Endothelial cell of umbilical vein (primary cell): ENCODE data around the gene CPTP. TPM values are rescaled to one million over a fixed set of nuclear protein-coding genes. Genes with fewer than 3 reads are reported as not detected.

ENCODE experiments used
- BruUV-seq: library from RNA; stranded (reverse); fragments of 400-500 nt; replicated peaks from 2 replicates; lab custom pipeline; 2021; lab: Mats Ljungman, UMichigan
- CTCF ChIA-PET: fragments of 300-600, 350-600 bp; sonication (Branson Sonifier 250); formaldehyde crosslinking; loops from one replicate; lab custom pipeline; 2021; ENCODE audit warnings: antibody characterized with exemption, inconsistent platforms; lab: Charles Lee
- POLR2A ChIA-PET: fragments of 300-600, 350-600 bp; sonication (Branson Sonifier 250); formaldehyde crosslinking; loops from one replicate; lab custom pipeline; 2021; ENCODE audit warnings: antibody characterized with exemption, inconsistent platforms; lab: Charles Lee
- DNase-seq: peaks from one replicate; pipeline ENCODE4 v3.0.0-alpha.2; 2011; ENCODE audit warnings: low read depth, low spot score
- FAIRE-seq: peaks from 2 replicates; lab custom pipeline; 2011; peaks lifted over from hg19 to GRCh38; lab: Jason Lieb, UNC
- H2AFZ ChIP-seq: 2 replicates; pipeline ENCODE4 v1.6.0; 2012; ENCODE audit warnings: low read depth, low read length, control low read depth, inconsistent platforms
- H3K27ac ChIP-seq: 2 replicates; pipeline ENCODE4 v1.5.1; 2011; ENCODE audit warnings: low read depth, mild to moderate bottlenecking, control low read depth, low read length, moderate library complexity; ENCODE audit not compliant: insufficient read depth
- H3K27me3 ChIP-seq, 2 experiments: 2 replicates each; pipeline versions ENCODE4 v1.6.0 to v1.6.1; 2011; ENCODE audit warnings: low read length in 2 of 2, mixed read lengths in 1 of 2; ENCODE audit not compliant: control insufficient read depth in 2 of 2, insufficient read depth in 2 of 2
- H3K36me3 ChIP-seq, 2 experiments: 2 replicates in 1 of 2; 3 replicates in 1 of 2; pipeline ENCODE4 v1.5.1; 2011; ENCODE audit warnings: low read length in 2 of 2, mild to moderate bottlenecking in 1 of 2, moderate library complexity in 1 of 2; ENCODE audit not compliant: control insufficient read depth in 2 of 2, insufficient read depth in 2 of 2; ENCODE audit errors: extremely low read depth in 1 of 2
- H3K4me1 ChIP-seq: 3 replicates; pipeline ENCODE4 v1.5.1; 2011; ENCODE audit warnings: mild to moderate bottlenecking, low read length; ENCODE audit not compliant: control insufficient read depth, insufficient read depth; ENCODE audit errors: extremely low read depth
- H3K4me2 ChIP-seq: 2 replicates; pipeline ENCODE4 v1.6.1; 2011; ENCODE audit warnings: low read length, control low read depth, mixed read lengths; ENCODE audit not compliant: insufficient read depth
- H3K4me3 ChIP-seq, 3 experiments: fragments of 200-600 bp in 1 of 3; sonication (generic), shearing (Covaris generic) in 1 of 3; replicated peaks in 1 of 3; 2 replicates each; pipeline ENCODE4 v1.5.1; 2011 to 2016; ENCODE audit warnings: control low read depth in 3 of 3, low read length in 3 of 3, mild to moderate bottlenecking in 2 of 3, inconsistent platforms in 1 of 3, low read depth in 1 of 3, moderate library complexity in 1 of 3; ENCODE audit not compliant: insufficient read depth in 1 of 3
- H3K79me2 ChIP-seq: 2 replicates; pipeline ENCODE4 v1.6.0; 2012; ENCODE audit warnings: low read length, inconsistent platforms; ENCODE audit not compliant: control insufficient read depth, insufficient read depth
- H3K9ac ChIP-seq: replicated peaks from 2 replicates; pipeline ENCODE3; 2011; ENCODE audit warnings: low read length, control low read depth; ENCODE audit not compliant: insufficient read depth; ENCODE audit errors: extremely low read depth
- H3K9me1 ChIP-seq: replicated peaks from 3 replicates; pipeline ENCODE4 v1.6.0; 2011; ENCODE audit warnings: mild to moderate bottlenecking, low read length; ENCODE audit not compliant: control insufficient read depth, insufficient read depth; ENCODE audit errors: extremely low read depth
- H3K9me3 ChIP-seq: replicated peaks from 2 replicates; pipeline ENCODE4 v1.5.1; 2012; ENCODE audit warnings: low read length, inconsistent platforms; ENCODE audit not compliant: control insufficient read depth, insufficient read depth
- H4K20me1 ChIP-seq: replicated peaks from 2 replicates; pipeline ENCODE3; 2011; ENCODE audit warnings: mild to moderate bottlenecking, low read length; ENCODE audit not compliant: control insufficient read depth, insufficient read depth; ENCODE audit errors: extremely low read depth
- EZH2 ChIP-seq: IDR thresholded peaks from 2 replicates; pipeline ENCODE4 v1.6.1; 2012; ENCODE audit warnings: borderline replicate concordance, low read depth, mild to moderate bottlenecking, moderate library complexity, low read length, inconsistent platforms; ENCODE audit not compliant: severe bottlenecking
- FOS ChIP-seq: IDR thresholded peaks from 2 replicates; pipeline ENCODE4 v1.6.1; 2011; ENCODE audit warnings: mild to moderate bottlenecking, low read length, moderate library complexity, borderline replicate concordance; ENCODE audit not compliant: insufficient read depth
- GATA2 ChIP-seq: IDR thresholded peaks from 2 replicates; pipeline ENCODE4 v1.7.0; 2011; ENCODE audit warnings: low read depth, mild to moderate bottlenecking, moderate library complexity, mixed read lengths, low read length; ENCODE audit not compliant: insufficient read length, insufficient read depth
- JUN ChIP-seq: IDR thresholded peaks from 2 replicates; pipeline ENCODE4 v1.6.1; 2011; ENCODE audit warnings: borderline replicate concordance, low read depth; ENCODE audit not compliant: insufficient read length, insufficient read depth
- MYC ChIP-seq: IDR thresholded peaks from one replicate; pipeline ENCODE4 v1.6.1; 2011; ENCODE audit warnings: mild to moderate bottlenecking, low read depth, low read length
- POLR2A ChIP-seq: IDR thresholded peaks from 2 replicates; pipeline ENCODE4 v1.6.1; 2012; ENCODE audit warnings: low read depth, mild to moderate bottlenecking, control low read depth, low read length
- POLR2AphosphoS5 ChIP-seq: IDR thresholded peaks from 2 replicates; pipeline ENCODE4 v1.6.1; 2012; ENCODE audit warnings: low read depth, mild to moderate bottlenecking, control low read depth, low read length, moderate library complexity; ENCODE audit not compliant: insufficient read depth
- dilution Hi-C: fragments of 300-500 bp; cut with MboI; formaldehyde crosslinking; loops from one replicate; pipeline ENCODE4 v1.15.0; 2019; ENCODE audit warnings: low sequenced_read_pairs; ENCODE audit not compliant: extremely low pct_ligation_motif_present
- intact Hi-C: fragments of 100-400 bp; cut with micrococcal nuclease; formaldehyde crosslinking; loops from one replicate; pipeline ENCODE4 v1.10.0; 2022
- polyA plus RNA-seq, 4 experiments: library from polyadenylated mRNA; depleted of rRNA in 3 of 4; stranded (reverse) in 3 of 4; unstranded in 1 of 4; fragments of >200 nt; gene quantifications; 2 replicates each; pipeline versions ENCODE4 v1.2.1 to v1.2.3, GENCODE V29; 2011 to 2012; ENCODE audit warnings: missing spikeins in 1 of 4
- total RNA-seq: library from RNA; stranded (reverse); gene quantifications from 2 replicates; pipeline ENCODE4 v1.2.3, GENCODE V29; 2021
- TF ChIP-seq, protein P1 (sequence below), 2 donors: IDR thresholded peaks; 1 replicate in 1 of 2; 2 replicates in 1 of 2; pipeline ENCODE4 v1.5.1; 2011; ENCODE audit warnings: low read length in 2 of 2, mild to moderate bottlenecking in 2 of 2, moderate library complexity in 2 of 2, control low read depth in 1 of 2, inconsistent platforms in 1 of 2, low read depth in 1 of 2; ENCODE audit not compliant: insufficient read depth in 1 of 2; ENCODE audit errors: extremely low read depth in 1 of 2
- TF ChIP-seq, protein P2 (sequence below): IDR thresholded peaks from 2 replicates; pipeline ENCODE4 v1.6.1; 2011; ENCODE audit not compliant: insufficient read depth, insufficient read length

Gene CPTP
- total and polyA plus RNA-seq, 2 donors (not counting 3 experiments of a cell fraction or from before 2014, with no cell fraction given): 20.9 to 29.5 TPM

DNA sequence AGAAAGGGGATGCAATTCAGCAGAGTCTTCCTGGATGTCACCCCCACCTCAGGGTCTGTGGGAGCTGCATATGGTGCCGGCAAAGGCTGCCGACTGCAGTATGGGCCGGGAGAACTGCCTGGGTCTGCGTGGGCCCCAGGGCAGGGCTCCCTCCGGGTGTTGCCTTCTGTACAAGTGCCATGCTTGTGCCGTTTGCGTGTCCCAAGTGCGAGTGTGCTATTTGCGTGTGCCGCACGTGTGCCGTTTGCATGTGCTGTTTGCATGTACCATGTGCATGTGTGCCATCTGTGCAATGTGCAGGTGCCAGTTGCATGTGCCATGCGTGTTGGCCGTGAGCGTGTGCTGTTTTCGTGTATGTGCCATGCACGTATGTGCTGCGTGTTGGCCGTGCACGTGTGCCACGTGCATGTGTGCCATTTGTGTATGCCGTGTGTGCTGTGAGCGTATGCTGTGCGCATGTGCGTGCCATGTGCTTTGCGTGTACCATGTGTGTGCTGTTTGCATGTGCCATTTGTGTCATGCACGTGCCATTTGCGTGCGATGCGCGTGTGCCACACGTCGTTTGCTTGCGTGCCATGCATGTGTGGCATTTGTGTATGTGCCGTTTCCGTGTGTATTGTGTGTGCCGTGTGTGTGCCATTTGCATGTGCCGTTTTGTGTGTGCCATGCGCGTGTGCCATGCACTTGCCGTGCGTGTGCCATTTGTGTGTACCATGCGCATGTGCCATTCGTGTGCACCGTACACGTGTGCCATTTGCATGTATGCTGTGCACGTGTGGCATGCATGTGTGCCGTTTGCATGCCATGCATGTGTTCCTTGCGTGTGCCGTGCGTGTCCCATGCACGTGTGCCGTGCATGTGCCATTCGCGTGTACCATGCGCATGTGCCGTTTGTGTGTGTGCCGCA, 5.0 kb downstream of the CPTP start:
- Histone ChIP-seq H4K20me1 (no peaks in the 10 kb centered on the region), H3K9ac (no peak overlapping the region), H3K36me3 (peaks cover 0 to 15% of the 10 kb centered on the region in 2 experiments), H3K9me3 (no peaks in the 10 kb centered on the region), H3K4me2 (no peak overlapping the region), H2AFZ (no peak overlapping the region), H3K27ac (no peak overlapping the region), H3K27me3 (no peaks in the 10 kb centered on the region), H3K4me1 (peaks cover 11% of the 10 kb centered on the region), H3K9me1 (no peaks in the 10 kb centered on the region), H3K4me3 (no peak overlapping the region), H3K79me2 (peaks cover 11% of the 10 kb centered on the region)
- intact Hi-C loops: no loop called here
- CTCF ChIA-PET: no interaction called here
- dilution Hi-C loops: no loop called here
- DNase-seq (no peak), FAIRE-seq (no peak)
- POLR2A ChIA-PET: no interaction called here
- no peak for TF ChIP-seq FOS
- TF ChIP-seq POLR2A: peak; percentile 23
- no peak for TF ChIP-seq GATA2
- TF ChIP-seq, protein P1, sequence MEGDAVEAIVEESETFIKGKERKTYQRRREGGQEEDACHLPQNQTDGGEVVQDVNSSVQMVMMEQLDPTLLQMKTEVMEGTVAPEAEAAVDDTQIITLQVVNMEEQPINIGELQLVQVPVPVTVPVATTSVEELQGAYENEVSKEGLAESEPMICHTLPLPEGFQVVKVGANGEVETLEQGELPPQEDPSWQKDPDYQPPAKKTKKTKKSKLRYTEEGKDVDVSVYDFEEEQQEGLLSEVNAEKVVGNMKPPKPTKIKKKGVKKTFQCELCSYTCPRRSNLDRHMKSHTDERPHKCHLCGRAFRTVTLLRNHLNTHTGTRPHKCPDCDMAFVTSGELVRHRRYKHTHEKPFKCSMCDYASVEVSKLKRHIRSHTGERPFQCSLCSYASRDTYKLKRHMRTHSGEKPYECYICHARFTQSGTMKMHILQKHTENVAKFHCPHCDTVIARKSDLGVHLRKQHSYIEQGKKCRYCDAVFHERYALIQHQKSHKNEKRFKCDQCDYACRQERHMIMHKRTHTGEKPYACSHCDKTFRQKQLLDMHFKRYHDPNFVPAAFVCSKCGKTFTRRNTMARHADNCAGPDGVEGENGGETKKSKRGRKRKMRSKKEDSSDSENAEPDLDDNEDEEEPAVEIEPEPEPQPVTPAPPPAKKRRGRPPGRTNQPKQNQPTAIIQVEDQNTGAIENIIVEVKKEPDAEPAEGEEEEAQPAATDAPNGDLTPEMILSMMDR (IDR thresholded peaks at IDR 0.05; ENCODE audit: extremely low read depth in 1 of 2, insufficient read depth in 1 of 2, low read depth in 1 of 2, low read length in 2 of 2): no peak
- TF ChIP-seq MYC: no peak
- no peak for TF ChIP-seq EZH2
- TF ChIP-seq POLR2AphosphoS5: no peak
- TF ChIP-seq JUN: no peak
- TF ChIP-seq, protein P2, sequence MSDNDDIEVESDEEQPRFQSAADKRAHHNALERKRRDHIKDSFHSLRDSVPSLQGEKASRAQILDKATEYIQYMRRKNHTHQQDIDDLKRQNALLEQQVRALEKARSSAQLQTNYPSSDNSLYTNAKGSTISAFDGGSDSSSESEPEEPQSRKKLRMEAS: peak; percentile 21
- BruUV-seq: no TSS peak
